MG63 (cell line): ENCODE data around the gene SRPRA. TPM values are rescaled to one million over a fixed set of nuclear protein-coding genes. Genes with fewer than 3 reads are reported as not detected.
"Not testable (repeated sequence)": the region's sequence is repeated elsewhere in the genome, so short reads cannot be mapped to it uniquely, and the experiment has no call there.

ENCODE experiments used
- DNase-seq: peaks from one replicate; pipeline ENCODE4 v3.0.0-alpha.2; 2020
- H3K27me3 ChIP-seq: fragments of 250-450 bp; sonication (Bioruptor Pico); 2 replicates; pipeline ENCODE4 v1.5.1; 2020; ENCODE audit warnings: mild to moderate bottlenecking, moderate library complexity
- H3K36me3 ChIP-seq: fragments of 250-450 bp; sonication (Bioruptor Pico); 2 replicates; pipeline ENCODE4 v1.5.1; 2020; ENCODE audit warnings: mild to moderate bottlenecking, moderate library complexity
- H3K4me3 ChIP-seq: fragments of 250-450 bp; sonication (Bioruptor Pico); 2 replicates; pipeline ENCODE4 v1.5.1; 2020; ENCODE audit warnings: mild to moderate bottlenecking, moderate library complexity
- H3K9me3 ChIP-seq: fragments of 250-450 bp; sonication (Bioruptor Pico); 2 replicates; pipeline ENCODE4 v1.5.1; 2020; ENCODE audit warnings: mild to moderate bottlenecking, moderate library complexity
- total RNA-seq: library from RNA; depleted of rRNA; stranded (reverse); fragments of >200 nt; shearing (Covaris generic); gene quantifications from 2 replicates; pipeline ENCODE4 v1.2.3, GENCODE V29; 2014; ENCODE audit warnings: low replicate concordance; rRNA removed

SRPRA gene
- 88.3 and 102 TPM in 2 replicates for total RNA-seq

- DNase-seq: peak; percentile 99
- Histone ChIP-seq H3K4me3 (peak within 1 kb of the TSS; percentile 75), H3K9me3 (no peaks in the 10 kb centered on the region), H3K27me3 (no peaks in the 10 kb centered on the region), H3K36me3 (peaks cover 52% of the 10 kb centered on the region)
Observed at GRCh38 chr11:126268708-126269579, at the start of gene SRPRA, which contains the start of gene FOXRED1. SRPRA (minus strand) TSS chr11:126268895; CDS start chr11:126268804, 91 bp downstream. FOXRED1 (plus strand) TSS chr11:126269154; CDS start chr11:126269207, 53 bp downstream.

GRCh38 chr11:126317756-126318573 is 49.3 kb upstream of the SRPRA start:
- DNase-seq: peak; percentile 88
- Histone ChIP-seq H3K4me3 (0 out of 2 replicates have a peak overlapping the region, but pooled peaks have one; percentile 1), H3K27me3 (no peaks in the 10 kb centered on the region), H3K9me3 (no peaks in the 10 kb centered on the region), H3K36me3 (peaks cover 21% of the 10 kb centered on the region)

- Histone ChIP-seq H3K9me3 (no peaks in the 10 kb centered on the region), H3K36me3 (peaks cover 21% of the 10 kb centered on the region), H3K4me3 (no peak overlapping the region), H3K27me3 (no peaks in the 10 kb centered on the region)
- no peak for DNase-seq
Observed at GRCh38 chr11:126317432-126317755, 48.7 kb upstream of the SRPRA start.

GRCh38 chr11:126313826-126314225 is 45.1 kb upstream of the SRPRA start:
- no peaks in the 10 kb centered on the region for H3K9me3 ChIP-seq
- H3K36me3 ChIP-seq: peaks cover 28% of the 10 kb centered on the region
- no peak for DNase-seq
- H3K4me3 ChIP-seq: no peak overlapping the region
- no peaks in the 10 kb centered on the region for H3K27me3 ChIP-seq

- DNase-seq: no peak
- Histone ChIP-seq H3K27me3 (no peaks in the 10 kb centered on the region), H3K4me3 (no peak overlapping the region), H3K9me3 (no peaks in the 10 kb centered on the region), H3K36me3 (peaks cover 32% of the 10 kb centered on the region)
Observed at GRCh38 chr11:126312961-126313360, 44.3 kb upstream of the SRPRA start.

GRCh38 chr11:126311401-126312291 is 43.0 kb upstream of the SRPRA start:
- DNase-seq: no peak
- Histone ChIP-seq H3K27me3 (no peaks in the 10 kb centered on the region), H3K4me3 (no peak overlapping the region), H3K9me3 (no peaks in the 10 kb centered on the region), H3K36me3 (peaks cover 35% of the 10 kb centered on the region)

- H3K36me3 ChIP-seq: peaks cover 37% of the 10 kb centered on the region
- no peaks in the 10 kb centered on the region for H3K27me3 ChIP-seq
- H3K9me3 ChIP-seq: no peaks in the 10 kb centered on the region
- DNase-seq: no peak
- H3K4me3 ChIP-seq: no peak overlapping the region
Observed at GRCh38 chr11:126310992-126311310, 42.3 kb upstream of the SRPRA start.

- Histone ChIP-seq H3K27me3 (no peaks in the 10 kb centered on the region), H3K36me3 (peaks cover 33% of the 10 kb centered on the region), H3K4me3 (no peak overlapping the region), H3K9me3 (no peaks in the 10 kb centered on the region)
- peak; percentile 62 for DNase-seq
Observed at GRCh38 chr11:126310200-126310991, 41.7 kb upstream of the SRPRA start.

GRCh38 chr11:126308771-126309170 is 40.1 kb upstream of the SRPRA start:
- not testable (repeated sequence) for H3K9me3 ChIP-seq, H3K27me3 ChIP-seq, DNase-seq, H3K4me3 ChIP-seq
- peaks cover 17% of the 10 kb centered on the region for H3K36me3 ChIP-seq

GRCh38 chr11:126308271-126308671 is 39.6 kb upstream of the SRPRA start:
- DNase-seq: no peak

GRCh38 chr11:126307706-126308105 is 39.0 kb upstream of the SRPRA start:
- DNase-seq: no peak
- Histone ChIP-seq H3K9me3 (no peaks in the 10 kb centered on the region), H3K4me3 (no peak overlapping the region), H3K36me3 (peaks cover 16% of the 10 kb centered on the region), H3K27me3 (no peaks in the 10 kb centered on the region)

More at GRCh38 chr11:126308271-126308671, 39.6 kb upstream of the SRPRA start:
- no peaks in the 10 kb centered on the region for H3K27me3 ChIP-seq
- H3K36me3 ChIP-seq: peaks cover 16% of the 10 kb centered on the region
- H3K9me3 ChIP-seq: no peaks in the 10 kb centered on the region
- no peak overlapping the region for H3K4me3 ChIP-seq

GRCh38 chr11:126305699-126306098 is 37.0 kb upstream of the SRPRA start:
- Histone ChIP-seq H3K27me3 (no peaks in the 10 kb centered on the region), H3K9me3 (no peaks in the 10 kb centered on the region), H3K4me3 (no peak overlapping the region), H3K36me3 (peaks cover 20% of the 10 kb centered on the region)
- DNase-seq: no peak

GRCh38 chr11:126304457-126305075 is 35.9 kb upstream of the SRPRA start:
- peak overlapping the region; percentile 75 for H3K4me3 ChIP-seq

GRCh38 chr11:126303623-126304456 is 35.1 kb upstream of the SRPRA start, which contains the start of gene DCPS:
DCPS (plus strand) TSS chr11:126304060; CDS start chr11:126304081, 21 bp downstream.
- H3K9me3 ChIP-seq: no peaks in the 10 kb centered on the region
- peak; percentile 94 for DNase-seq
- H3K4me3 ChIP-seq: peak within 1 kb of the TSS; percentile 75
- peaks cover 14% of the 10 kb centered on the region for H3K36me3 ChIP-seq
- no peaks in the 10 kb centered on the region for H3K27me3 ChIP-seq

More at GRCh38 chr11:126304457-126305075, 35.9 kb upstream of the SRPRA start:
- Histone ChIP-seq H3K9me3 (no peaks in the 10 kb centered on the region), H3K27me3 (no peaks in the 10 kb centered on the region), H3K36me3 (peaks cover 14% of the 10 kb centered on the region)
- DNase-seq: no peak
